Measurements from ENCODE around the gene SLC25A40.
"Not testable (repeated sequence)": the region's sequence is repeated elsewhere in the genome, so short reads cannot be mapped to it uniquely, and the experiment has no call there.

The SLC25A40 gene

GRCh38 chr7:87870471-87870870 is 5.7 kb downstream of the SLC25A40 start:
- FAIRE-seq = no peak

GRCh38 chr7:87866533-87866932 is 9.6 kb downstream of the SLC25A40 start:
- FAIRE-seq = not testable (repeated sequence)

- FAIRE-seq = no peak
Observed at GRCh38 chr7:87866089-87866488, 10.1 kb downstream of the SLC25A40 start.

- FAIRE-seq = peak; percentile 49
Observed at GRCh38 chr7:87858417-87859100, 17.6 kb downstream of the SLC25A40 start.

- FAIRE-seq = no peak
Observed at GRCh38 chr7:87853237-87853864, 22.8 kb downstream of the SLC25A40 start.

GRCh38 chr7:87852306-87852705 is 23.9 kb downstream of the SLC25A40 start:
- no peak for FAIRE-seq

- FAIRE-seq = no peak
Observed at GRCh38 chr7:87850836-87851593, 25.1 kb downstream of the SLC25A40 start.

- no peak for FAIRE-seq
Observed at GRCh38 chr7:87837597-87837996, 38.6 kb downstream of the SLC25A40 start.

- FAIRE-seq = no peak
Observed at GRCh38 chr7:87833130-87833529, 43.0 kb downstream of the SLC25A40 start.

- no peak for FAIRE-seq
Observed at GRCh38 chr7:87831097-87831496, 45.1 kb downstream of the SLC25A40 start.

- FAIRE-seq = not testable (repeated sequence)
Observed at GRCh38 chr7:87828383-87828782, 47.8 kb downstream of the SLC25A40 start.

GRCh38 chr7:87825369-87825768 is 50.8 kb downstream of the SLC25A40 start:
- FAIRE-seq = not testable (repeated sequence)

GRCh38 chr7:87822056-87822455 is 54.1 kb downstream of the SLC25A40 start:
- not testable (repeated sequence) for FAIRE-seq

- FAIRE-seq = no peak
Observed at GRCh38 chr7:87818336-87818735, 57.8 kb downstream of the SLC25A40 start.

GRCh38 chr7:87816389-87816788 is 59.8 kb downstream of the SLC25A40 start:
- no peak for FAIRE-seq

GRCh38 chr7:87810726-87811125 is 65.4 kb downstream of the SLC25A40 start:
- peak; percentile 36 for FAIRE-seq

GRCh38 chr7:87810130-87810529 is 66.0 kb downstream of the SLC25A40 start:
- no peak for FAIRE-seq

GRCh38 chr7:87806150-87806549 is 70.0 kb downstream of the SLC25A40 start:
- FAIRE-seq = no peak

- peak; percentile 99 for FAIRE-seq
Observed at GRCh38 chr7:87797798-87798403, 78.3 kb downstream of the SLC25A40 start.

GRCh38 chr7:87797395-87797794 is 78.8 kb downstream of the SLC25A40 start:
- FAIRE-seq = no peak

- no peak for FAIRE-seq
Observed at GRCh38 chr7:87785368-87785995, 90.7 kb downstream of the SLC25A40 start.

- FAIRE-seq = no peak
Observed at GRCh38 chr7:87784424-87784823, 91.7 kb downstream of the SLC25A40 start.

Data from islet of Langerhans (tissue), 1 donor.